Astrocyte of the spinal cord (primary cell): ENCODE results near the gene SEC22C.

Experiments used
- DNase-seq: peaks from one replicate; pipeline ENCODE4 v3.0.0; 2011; ENCODE audit warnings: low read depth, low spot score
- H3K4me3 ChIP-seq: 2 replicates; pipeline ENCODE4 v1.5.1; 2011; ENCODE audit warnings: low read depth, mild to moderate bottlenecking, low read length, moderate library complexity
- CTCF ChIP-seq: IDR thresholded peaks from 2 replicates; pipeline ENCODE4 v1.5.1; 2012; ENCODE audit warnings: low read depth, mild to moderate bottlenecking, low read length, inconsistent platforms
- in situ Hi-C: cut with HindIII; loops from 2 replicates; pipeline ENCODE4 v1.10.0; 2017; ENCODE audit warnings: low sequenced_read_pairs

SEC22C gene

GRCh38 chr3:42515976-42516375, 65.8 kb downstream of the SEC22C start:
- TF ChIP-seq CTCF: no peak
- in situ Hi-C loops: no loop called here
- DNase-seq: no peak
- no peak overlapping the region for H3K4me3 ChIP-seq

GRCh38 chr3:42515391-42515916, 66.3 kb downstream of the SEC22C start:
- H3K4me3 ChIP-seq: no peak overlapping the region
- TF ChIP-seq CTCF: no peak
- in situ Hi-C loops: no loop called here
- no peak for DNase-seq

DNA sequence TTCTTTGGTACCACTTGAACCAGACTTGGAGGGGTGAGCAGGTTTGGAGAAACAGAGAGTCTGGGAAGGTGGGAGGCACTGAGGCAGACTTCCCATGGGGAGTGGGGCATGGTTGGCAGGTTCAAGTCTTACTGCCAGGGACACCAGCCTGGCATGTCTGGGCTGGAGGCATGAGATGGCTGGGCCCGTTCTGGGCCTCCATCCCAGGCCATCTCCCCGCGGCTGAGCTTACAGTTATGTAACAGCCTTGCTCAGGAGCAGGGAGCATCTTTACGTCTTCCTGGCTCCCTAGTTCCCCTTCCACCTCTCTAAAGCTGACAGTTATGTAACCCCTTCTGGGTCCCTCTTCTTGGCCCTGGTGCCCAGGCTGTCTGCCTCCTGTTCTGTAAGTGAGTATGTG, 66.9 kb downstream of the SEC22C start:
- no peak for DNase-seq
- H3K4me3 ChIP-seq: no peak overlapping the region
- in situ Hi-C loops: no loop called here
- TF ChIP-seq CTCF: no peak

DNA sequence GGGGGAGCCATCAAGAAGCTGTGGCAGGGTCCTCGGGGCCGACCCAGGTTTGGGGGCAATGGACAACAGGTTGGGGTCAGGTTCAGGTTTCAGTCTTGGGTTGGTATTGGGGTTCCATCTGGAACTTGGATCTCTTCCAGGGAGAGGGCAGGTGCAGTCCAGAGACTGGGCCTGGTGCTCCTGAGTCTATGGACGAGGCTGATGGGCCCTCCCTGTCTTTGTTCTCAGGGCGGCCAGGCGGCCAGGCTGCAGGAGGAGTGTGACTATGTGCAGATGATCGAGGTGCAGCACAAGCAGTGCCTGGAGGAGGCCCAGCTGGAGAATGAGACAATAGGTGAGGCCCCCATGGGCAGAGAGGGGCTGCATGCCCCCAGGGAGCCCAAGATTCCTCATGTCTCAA, 68.2 kb downstream of the SEC22C start:
- in situ Hi-C loops: no loop called here
- no peak for DNase-seq
- no peak for TF ChIP-seq CTCF
- no peak overlapping the region for H3K4me3 ChIP-seq

GRCh38 chr3:42513121-42513520, 68.6 kb downstream of the SEC22C start:
- in situ Hi-C loops: no loop called here
- DNase-seq: no peak
- H3K4me3 ChIP-seq: no peak overlapping the region
- no peak for TF ChIP-seq CTCF

GRCh38 chr3:42511736-42512135, 70.0 kb downstream of the SEC22C start:
- in situ Hi-C loops: no loop called here
- TF ChIP-seq CTCF: no peak
- no peak overlapping the region for H3K4me3 ChIP-seq
- no peak for DNase-seq

GRCh38 chr3:42511201-42511600, 70.6 kb downstream of the SEC22C start:
- TF ChIP-seq CTCF: no peak
- in situ Hi-C loops: no loop called here
- H3K4me3 ChIP-seq: no peak overlapping the region
- DNase-seq: no peak
